GM12878 (cell line): ENCODE results near the gene EXD1. TPM values are rescaled to one million over a fixed set of nuclear protein-coding genes. Genes with fewer than 3 reads are reported as not detected.

Experiments used
- ATAC-seq: fragments of 200-7000 bp; cut with Tn5 transposase; 3 replicates; pipeline ENCODE4 v1.9.1; 2020; ENCODE audit warnings: mild to moderate bottlenecking, moderate library complexity
- BruUV-seq: library from RNA; stranded (reverse); fragments of 400-500 nt; replicated peaks from 2 replicates; lab custom pipeline; 2021; lab: Mats Ljungman, UMichigan
- CTCF ChIA-PET: fragments of 300-600 bp; sonication (Branson Sonifier 250); formaldehyde crosslinking; extraction: SDS; loops from one replicate; lab custom pipeline; 2021; ENCODE audit warnings: inconsistent platforms; lab: Yijun Ruan, JAX
- POLR2A ChIA-PET: fragments of 350-600 bp; formaldehyde crosslinking; extraction: SDS; loops from one replicate; lab custom pipeline; 2021; ENCODE audit warnings: inconsistent platforms; lab: Charles Lee
- RAD21 ChIA-PET: fragments of 300-600 bp; sonication (Branson Sonifier 250); formaldehyde crosslinking; loops from one replicate; lab custom pipeline; 2023; ENCODE audit warnings: antibody characterized with exemption; ENCODE audit not compliant: unreplicated experiment; lab: Charles Lee
- SMC1A ChIA-PET: fragments of 300-600 bp; sonication (Branson Sonifier 250); formaldehyde crosslinking; loops from one replicate; lab custom pipeline; 2023; ENCODE audit not compliant: unreplicated experiment, uncharacterized antibody; lab: Charles Lee
- DNase-seq: peaks from one replicate; pipeline ENCODE4 v3.0.0-alpha.2; 2011; ENCODE audit warnings: low read depth, low spot score
- FAIRE-seq: peaks from 3 replicates; lab custom pipeline; 2011; peaks lifted over from hg19 to GRCh38; lab: Jason Lieb, UNC
- H2AFZ ChIP-seq: 2 replicates; pipeline ENCODE4 v1.6.0; 2011; ENCODE audit warnings: low read depth, low read length, control low read depth; ENCODE audit not compliant: control insufficient read depth
- H3K27ac ChIP-seq: 2 replicates; pipeline ENCODE4 v1.5.1; 2011; ENCODE audit warnings: control low read depth; ENCODE audit not compliant: control insufficient read depth, insufficient read depth
- H3K27me3 ChIP-seq, 2 experiments: replicated peaks in 1 of 2; 2 replicates each; pipeline versions ENCODE4 v1.6.0 to v1.6.1; 2011; ENCODE audit warnings: low read length in 1 of 2; ENCODE audit not compliant: control insufficient read depth in 2 of 2, insufficient read depth in 2 of 2
- H3K36me3 ChIP-seq, 2 experiments: 2 replicates each; pipeline ENCODE4 v1.5.1; 2011; ENCODE audit warnings: low read length in 1 of 2; ENCODE audit not compliant: control insufficient read depth in 2 of 2, insufficient read depth in 2 of 2
- H3K4me1 ChIP-seq: 2 replicates; pipeline ENCODE4 v1.6.1; 2011; ENCODE audit warnings: mild to moderate bottlenecking, low read length, moderate library complexity, mixed read lengths; ENCODE audit not compliant: control insufficient read depth, insufficient read depth
- H3K4me2 ChIP-seq: 2 replicates; pipeline ENCODE4 v1.6.0; 2011; ENCODE audit warnings: control low read depth; ENCODE audit not compliant: control insufficient read depth, insufficient read depth
- H3K4me3 ChIP-seq: fragments of 200-600 bp; sonication (generic); 2 replicates; pipeline ENCODE4 v1.5.1; 2016
- H3K79me2 ChIP-seq: 2 replicates; pipeline ENCODE4 v1.6.0; 2011; ENCODE audit warnings: low read length; ENCODE audit not compliant: control insufficient read depth, insufficient read depth
- H3K9ac ChIP-seq: 2 replicates; pipeline ENCODE4 v1.8.0; 2011; ENCODE audit warnings: low read length, control low read depth, mixed read lengths; ENCODE audit not compliant: control insufficient read depth, insufficient read depth
- H3K9me3 ChIP-seq: replicated peaks from 3 replicates; pipeline ENCODE4 v1.5.1; 2011; ENCODE audit warnings: mild to moderate bottlenecking, low read length; ENCODE audit not compliant: control insufficient read depth, insufficient read depth
- H4K20me1 ChIP-seq: 2 replicates; pipeline ENCODE4 v1.6.0; 2011; ENCODE audit not compliant: control insufficient read depth, insufficient read depth
- BHLHE40 ChIP-seq, 2 experiments: fragments of 450-650 bp in 1 of 2; IDR thresholded peaks; 2 replicates each; pipeline ENCODE4 v1.6.1; 2011 to 2017; ENCODE audit warnings: low read depth in 2 of 2, borderline replicate concordance in 1 of 2, improper control_type of control experiment in 1 of 2, low read length in 1 of 2, mild to moderate bottlenecking in 1 of 2
- CHD2 ChIP-seq: IDR thresholded peaks from 2 replicates; pipeline ENCODE4 v1.6.1; 2011; ENCODE audit warnings: low read depth, low read length, improper control_type of control experiment, borderline replicate concordance
- E4F1 ChIP-seq: fragments of 450-650 bp; IDR thresholded peaks from 2 replicates; pipeline ENCODE4 v1.6.1; 2018; ENCODE audit warnings: borderline replicate concordance, mild to moderate bottlenecking; ENCODE audit not compliant: partially characterized antibody
- ETV6 ChIP-seq, 2 experiments: fragments of 450-650 bp in 1 of 2; IDR thresholded peaks in 1 of 2; conservative IDR thresholded peaks in 1 of 2; 2 replicates each; pipeline ENCODE4 v1.6.1; 2014; ENCODE audit warnings: antibody characterized with exemption in 1 of 2, borderline replicate concordance in 1 of 2, low read depth in 1 of 2, mild to moderate bottlenecking in 1 of 2, moderate library complexity in 1 of 2
- GABPA ChIP-seq: IDR thresholded peaks from 2 replicates; pipeline ENCODE4 v1.6.1; 2014; ENCODE audit warnings: antibody characterized with exemption, low read depth, mild to moderate bottlenecking, inconsistent platforms
- IKZF2 ChIP-seq, 2 experiments: fragments of 450-650 bp; IDR thresholded peaks; 2 replicates each; pipeline ENCODE4 v1.6.1; 2017; ENCODE audit warnings: mild to moderate bottlenecking in 2 of 2, moderate library complexity in 2 of 2
- MYC ChIP-seq: IDR thresholded peaks from 2 replicates; pipeline ENCODE4 v1.6.1; 2011; ENCODE audit warnings: mild to moderate bottlenecking, low read length, moderate library complexity, inconsistent platforms; ENCODE audit not compliant: insufficient read depth, insufficient replicate concordance, insufficient read length, severe bottlenecking
- RAD51 ChIP-seq: fragments of 450-650 bp; IDR thresholded peaks from 2 replicates; pipeline ENCODE4 v1.6.1; 2016; ENCODE audit warnings: moderate library complexity, mild to moderate bottlenecking, inconsistent platforms
- SMC3 ChIP-seq: IDR thresholded peaks from 2 replicates; pipeline ENCODE4 v1.6.1; 2011; ENCODE audit warnings: low read length, improper control_type of control experiment, borderline replicate concordance
- WGBS: methylation state at CpG from one replicate; pipeline ENCODE4 v1.1.6; 2016; ENCODE audit warnings: low lambda C conversion rate; ENCODE audit not compliant: insufficient replicate concordance, insufficient coverage; ENCODE audit errors: missing lambda C conversion rate; 5-methylcytosine and 5-hydroxymethylcytosine counted together
- in situ Hi-C: fragments of 300-500 bp; cut with MboI; formaldehyde crosslinking; loops from 9 replicates; pipeline ENCODE4 v1.14.3; 2018; ENCODE audit warnings: mixed read lengths
- intact Hi-C: fragments of 100-400 bp; cut with micrococcal nuclease; formaldehyde crosslinking; loops from one replicate; pipeline ENCODE4 v1.14.2; 2022; ENCODE audit not compliant: unreplicated experiment
- polyA plus RNA-seq, 11 experiments: library from polyadenylated mRNA; depleted of rRNA in 4 of 11; unstranded in 6 of 11; stranded (reverse) in 5 of 11; fragments of >200 nt; fragmentation: Nextera tagmentation in 4 of 11; fragmentation: Illumina TruSeq in 1 of 11; extraction: Ambion mirVana in 4 of 11; extraction: Trizol in 1 of 11; gene quantifications; 1 replicate in 1 of 11; 2 replicates in 10 of 11; pipeline versions ENCODE4 v1.2.1 to v1.2.3, GENCODE V29; 2011 to 2016; ENCODE audit warnings: inconsistent platforms in 2 of 11, missing spikeins in 2 of 11, low read depth in 1 of 11
- total RNA-seq, 4 experiments: library from RNA; depleted of rRNA in 3 of 4; stranded (reverse); fragments of >200 nt in 3 of 4; fragmentation: Illumina TruSeq in 1 of 4; extraction: Trizol in 1 of 4; gene quantifications; 2 replicates each; pipeline versions ENCODE4 v1.2.1 to v1.2.3, GENCODE V29; 2013 to 2021
- TF ChIP-seq, protein P1 (sequence below): IDR thresholded peaks from 2 replicates; pipeline ENCODE4 v1.6.1; 2011; ENCODE audit warnings: borderline replicate concordance, low read depth, mild to moderate bottlenecking, moderate library complexity, mixed read lengths, low read length; ENCODE audit not compliant: insufficient read depth; ENCODE audit errors: extremely low read length
- TF ChIP-seq, protein P2 (sequence below): fragments of 450-650 bp; IDR thresholded peaks from 2 replicates; pipeline ENCODE4 v1.6.1; 2017; ENCODE audit warnings: antibody characterized with exemption, mild to moderate bottlenecking, moderate library complexity
- TF ChIP-seq, protein P3 (sequence below): IDR thresholded peaks from 2 replicates; pipeline ENCODE4 v1.6.1; 2011; ENCODE audit warnings: low read depth, mild to moderate bottlenecking, low read length, moderate library complexity, borderline replicate concordance; ENCODE audit errors: extremely low read depth

EXD1 gene
- total and polyA plus RNA-seq, 10 of the 15 experiments (the other 5 are each of a cell fraction or from before 2014, with no cell fraction given) = 0.19 TPM; not detected in 9

GRCh38 chr15:41263891-41264351, 33.4 kb upstream of the EXD1 start (continued):
- no peak for TF ChIP-seq RAD51
- TF ChIP-seq, protein P1, sequence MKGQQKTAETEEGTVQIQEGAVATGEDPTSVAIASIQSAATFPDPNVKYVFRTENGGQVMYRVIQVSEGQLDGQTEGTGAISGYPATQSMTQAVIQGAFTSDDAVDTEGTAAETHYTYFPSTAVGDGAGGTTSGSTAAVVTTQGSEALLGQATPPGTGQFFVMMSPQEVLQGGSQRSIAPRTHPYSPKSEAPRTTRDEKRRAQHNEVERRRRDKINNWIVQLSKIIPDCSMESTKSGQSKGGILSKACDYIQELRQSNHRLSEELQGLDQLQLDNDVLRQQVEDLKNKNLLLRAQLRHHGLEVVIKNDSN = no peak
- TF ChIP-seq, protein P2, sequence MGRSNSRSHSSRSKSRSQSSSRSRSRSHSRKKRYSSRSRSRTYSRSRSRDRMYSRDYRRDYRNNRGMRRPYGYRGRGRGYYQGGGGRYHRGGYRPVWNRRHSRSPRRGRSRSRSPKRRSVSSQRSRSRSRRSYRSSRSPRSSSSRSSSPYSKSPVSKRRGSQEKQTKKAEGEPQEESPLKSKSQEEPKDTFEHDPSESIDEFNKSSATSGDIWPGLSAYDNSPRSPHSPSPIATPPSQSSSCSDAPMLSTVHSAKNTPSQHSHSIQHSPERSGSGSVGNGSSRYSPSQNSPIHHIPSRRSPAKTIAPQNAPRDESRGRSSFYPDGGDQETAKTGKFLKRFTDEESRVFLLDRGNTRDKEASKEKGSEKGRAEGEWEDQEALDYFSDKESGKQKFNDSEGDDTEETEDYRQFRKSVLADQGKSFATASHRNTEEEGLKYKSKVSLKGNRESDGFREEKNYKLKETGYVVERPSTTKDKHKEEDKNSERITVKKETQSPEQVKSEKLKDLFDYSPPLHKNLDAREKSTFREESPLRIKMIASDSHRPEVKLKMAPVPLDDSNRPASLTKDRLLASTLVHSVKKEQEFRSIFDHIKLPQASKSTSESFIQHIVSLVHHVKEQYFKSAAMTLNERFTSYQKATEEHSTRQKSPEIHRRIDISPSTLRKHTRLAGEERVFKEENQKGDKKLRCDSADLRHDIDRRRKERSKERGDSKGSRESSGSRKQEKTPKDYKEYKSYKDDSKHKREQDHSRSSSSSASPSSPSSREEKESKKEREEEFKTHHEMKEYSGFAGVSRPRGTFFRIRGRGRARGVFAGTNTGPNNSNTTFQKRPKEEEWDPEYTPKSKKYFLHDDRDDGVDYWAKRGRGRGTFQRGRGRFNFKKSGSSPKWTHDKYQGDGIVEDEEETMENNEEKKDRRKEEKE = no peak
- no peak for TF ChIP-seq IKZF2 (IDR thresholded peaks at IDR 0.05)
- TF ChIP-seq MYC = no peak
- no peak for TF ChIP-seq SMC3

DNA sequence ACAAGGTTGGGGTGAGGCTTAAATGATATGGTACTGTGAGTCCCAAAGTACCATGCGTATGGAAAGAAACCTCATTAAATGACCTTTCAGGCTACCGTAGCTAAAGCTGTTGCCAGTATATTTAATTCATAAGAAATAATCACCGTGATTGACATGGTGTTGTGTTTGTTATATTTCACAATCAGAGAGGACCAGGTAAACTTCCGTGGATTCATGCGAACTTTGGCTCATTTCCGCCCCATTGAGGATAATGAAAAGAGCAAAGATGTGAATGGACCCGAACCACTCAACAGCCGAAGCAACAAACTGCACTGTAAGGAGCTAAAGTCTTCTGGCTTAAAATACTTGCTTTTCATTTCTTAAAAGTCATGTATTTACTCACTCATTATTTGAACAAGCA, 32.0 kb upstream of the EXD1 start:
- Histone ChIP-seq H3K4me2 (no peak overlapping the region), H2AFZ (no peak overlapping the region), H3K79me2 (no peaks in the 10 kb centered on the region), H3K9ac (no peak overlapping the region), H3K27ac (no peak overlapping the region), H3K27me3 (no peaks in the 10 kb centered on the region), H3K36me3 (no peaks in the 10 kb centered on the region; a peak in 1 of 4 replicates), H3K4me1 (peaks cover 12% of the 10 kb centered on the region), H4K20me1 (no peaks in the 10 kb centered on the region), H3K4me3 (no peak overlapping the region), H3K9me3 (no peaks in the 10 kb centered on the region)
- TF ChIP-seq CHD2 (no peak), ETV6 (conservative IDR thresholded peaks at IDR 0.05 in 1 of 2, IDR thresholded peaks at IDR 0.05 in 1 of 2; ENCODE audit: borderline replicate concordance in 1 of 2, low read depth in 1 of 2) (no peak), E4F1 (no peak), GABPA (no peak), BHLHE40 (IDR thresholded peaks at IDR 0.05; ENCODE audit: borderline replicate concordance in 1 of 2, low read depth in 2 of 2, low read length in 1 of 2) (no peak)
- TF ChIP-seq, protein P3, sequence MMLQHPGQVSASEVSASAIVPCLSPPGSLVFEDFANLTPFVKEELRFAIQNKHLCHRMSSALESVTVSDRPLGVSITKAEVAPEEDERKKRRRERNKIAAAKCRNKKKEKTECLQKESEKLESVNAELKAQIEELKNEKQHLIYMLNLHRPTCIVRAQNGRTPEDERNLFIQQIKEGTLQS = no peak
- ChIA-PET CTCF (no interaction called here), POLR2A (no interaction called here), SMC1A (interaction anchor here (0.9 kb wide), 1 partner anchor 31 kb away, joined by 3 read pairs; no protein-coding TSS in a partner anchor), RAD21 (no interaction called here)
- FAIRE-seq = no peak
- no peak for DNase-seq
- ATAC-seq = no peak
- BruUV-seq = no TSS peak
- intact Hi-C loops = no loop called here
- in situ Hi-C loops = no loop called here
- WGBS = 98% methylated on average over 8 of the region's 8 CpGs
